Activated naive CD8-positive, alpha-beta T cell treated with anti-CD3 and anti-CD28 coated beads, Interleukin-2, amount 10 ng/mL, durations not matched to agents 7 days and 5 days (primary cell): ENCODE measurements around the gene HMX1. TPM values are rescaled to one million over a fixed set of nuclear protein-coding genes. Genes with fewer than 3 reads are reported as not detected.

Source experiments
- ATAC-seq: fragments of 150-1000 bp; cut with Tn5 transposase; one replicate; pipeline ENCODE4 v1.10.0; 2021; ENCODE audit warnings: low read depth, moderate library complexity
- POLR2A ChIA-PET: fragments of 350-600 bp; sonication (Branson Sonifier 250); formaldehyde crosslinking; loops from one replicate; lab custom pipeline; 2021; ENCODE audit warnings: antibody characterized with exemption; lab: Charles Lee
- DNase-seq: peaks from one replicate; pipeline ENCODE4 v3.0.0; 2021
- H3K27ac Mint-ChIP-seq: one replicate; pipeline ENCODE4 v1.8.0; 2022; ENCODE audit warnings: mild to moderate bottlenecking, mixed read lengths
- H3K27me3 Mint-ChIP-seq: one replicate; pipeline ENCODE4 v1.8.0; 2022; ENCODE audit warnings: mild to moderate bottlenecking, moderate library complexity, mixed read lengths
- H3K36me3 Mint-ChIP-seq: one replicate; pipeline ENCODE4 v1.8.0; 2021; ENCODE audit warnings: mild to moderate bottlenecking, mixed read lengths
- H3K4me1 Mint-ChIP-seq: one replicate; pipeline ENCODE4 v1.8.0; 2021; ENCODE audit warnings: mixed read lengths
- H3K4me3 Mint-ChIP-seq: one replicate; pipeline ENCODE4 v1.8.0; 2022; ENCODE audit warnings: mild to moderate bottlenecking, moderate library complexity, mixed read lengths
- H3K9me3 Mint-ChIP-seq: one replicate; pipeline ENCODE4 v1.8.0; 2021; ENCODE audit warnings: mixed read lengths
- total RNA-seq, 2 experiments: library from RNA; stranded (reverse); gene quantifications; one replicate each; pipeline ENCODE4 v1.2.3, GENCODE V29; 2021

HMX1 gene
- total RNA-seq, 2 experiments from 2014 or later: not detected

DNA sequence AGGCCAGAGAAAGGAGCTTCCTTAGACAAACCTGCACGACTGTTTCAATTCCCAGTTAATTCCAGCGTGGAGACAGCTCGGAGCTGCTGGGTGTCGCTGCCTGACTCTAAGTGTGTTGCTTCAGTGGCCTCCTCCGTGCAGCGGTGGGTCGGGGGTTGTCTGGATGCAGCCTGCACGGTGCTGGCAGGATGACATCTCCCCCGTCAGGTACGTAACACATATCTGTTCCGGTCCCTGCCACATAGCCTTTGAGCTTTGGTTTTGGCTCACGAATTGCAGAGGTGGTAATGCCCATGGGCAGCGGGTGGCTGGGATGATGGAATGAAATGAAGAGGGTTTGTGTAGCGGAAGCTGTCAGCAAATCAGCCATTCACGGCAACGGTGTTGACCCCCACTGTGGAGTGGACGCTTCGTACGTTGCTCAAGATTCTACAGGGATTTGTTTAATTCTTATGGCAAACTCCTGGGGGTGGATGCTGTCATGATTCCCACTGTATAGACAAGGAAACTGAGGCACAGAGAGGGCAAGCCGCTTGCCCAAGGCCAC, 33.7 kb upstream of the HMX1 start:
- no peak overlapping the region for H3K27ac Mint-ChIP-seq
- H3K9me3 Mint-ChIP-seq: peaks cover 7% of the 10 kb centered on the region
- no peaks in the 10 kb centered on the region for H3K27me3 Mint-ChIP-seq
- no peaks in the 10 kb centered on the region for H3K4me1 Mint-ChIP-seq
- H3K36me3 Mint-ChIP-seq: no peaks in the 10 kb centered on the region
- ATAC-seq (no peak), DNase-seq (no peak)
- no peak overlapping the region for H3K4me3 Mint-ChIP-seq
- POLR2A ChIA-PET: no interaction called here

DNA sequence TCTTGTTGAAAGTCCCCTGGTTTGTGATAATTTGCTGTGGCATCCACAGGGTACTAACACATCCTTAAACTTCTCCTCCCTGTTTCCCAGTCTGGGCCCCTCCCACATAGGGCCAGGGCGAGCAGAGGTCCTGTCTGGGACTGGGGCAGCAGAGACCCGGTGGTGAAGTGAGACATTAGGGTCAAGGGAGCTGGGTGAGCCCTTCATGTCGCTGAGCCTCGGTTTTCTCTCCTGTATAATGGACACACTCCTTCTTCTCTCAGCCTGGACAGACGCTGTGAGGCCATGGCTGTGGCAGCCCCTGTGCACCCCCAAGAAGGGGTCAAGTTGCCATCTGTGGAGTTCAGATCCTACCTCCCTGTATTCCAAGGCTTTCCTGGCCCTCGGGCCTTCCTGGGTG, 33.0 kb upstream of the HMX1 start:
- no peak overlapping the region for H3K4me3 Mint-ChIP-seq
- ATAC-seq (no peak), DNase-seq (no peak)
- POLR2A ChIA-PET: no interaction called here
- H3K27me3 Mint-ChIP-seq: no peaks in the 10 kb centered on the region
- no peak overlapping the region for H3K27ac Mint-ChIP-seq
- H3K4me1 Mint-ChIP-seq: no peaks in the 10 kb centered on the region
- no peaks in the 10 kb centered on the region for H3K36me3 Mint-ChIP-seq
- peaks cover 8% of the 10 kb centered on the region for H3K9me3 Mint-ChIP-seq

DNA sequence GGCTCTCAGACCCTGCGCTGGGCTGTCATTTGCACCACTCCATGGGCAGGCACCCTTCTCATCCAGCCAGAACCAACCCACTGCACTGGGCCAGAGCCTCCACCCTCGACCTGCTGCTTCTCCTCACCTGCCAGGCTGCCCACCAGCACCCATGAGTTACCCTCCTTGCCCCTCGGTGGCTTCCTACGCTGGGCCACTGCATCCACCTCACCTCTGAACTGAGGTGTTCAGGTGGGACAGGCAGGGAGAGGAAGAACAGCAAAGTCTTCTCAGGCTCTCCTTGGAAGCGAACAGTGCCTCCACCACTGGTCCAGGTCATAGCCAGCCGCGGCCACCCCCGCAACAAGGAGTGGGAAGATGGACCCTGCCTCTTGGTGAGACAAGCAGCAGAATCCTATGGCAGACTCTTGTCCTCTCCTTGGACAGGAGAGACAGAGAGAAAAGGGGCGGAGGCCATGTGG, 32.4 kb upstream of the HMX1 start:
- H3K27me3 Mint-ChIP-seq: no peaks in the 10 kb centered on the region
- POLR2A ChIA-PET: no interaction called here
- H3K4me1 Mint-ChIP-seq: no peaks in the 10 kb centered on the region
- H3K9me3 Mint-ChIP-seq: peaks cover 8% of the 10 kb centered on the region
- no peaks in the 10 kb centered on the region for H3K36me3 Mint-ChIP-seq
- H3K4me3 Mint-ChIP-seq: no peak overlapping the region
- no peak overlapping the region for H3K27ac Mint-ChIP-seq
- DNase-seq (no peak), ATAC-seq (no peak)

DNA sequence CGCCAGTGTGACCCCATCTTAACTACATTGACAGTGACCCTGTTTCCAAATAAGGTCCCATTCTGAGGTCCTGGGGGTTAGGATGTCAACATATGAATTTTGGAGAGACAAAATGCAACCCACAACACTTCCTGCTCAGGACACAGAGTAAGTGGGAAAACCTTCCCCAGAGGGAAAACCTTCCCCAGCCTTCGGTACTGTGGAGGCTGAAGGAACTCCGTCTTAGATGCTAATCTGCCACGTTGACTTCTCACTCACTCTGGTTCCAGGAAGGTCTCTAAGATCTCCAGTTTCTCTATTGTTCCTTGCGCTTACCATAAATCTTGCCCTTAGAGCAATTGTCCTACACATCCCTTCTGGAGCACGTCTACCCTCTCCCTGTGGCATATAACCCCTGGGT, 29.7 kb upstream of the HMX1 start:
- Mint-ChIP-seq H3K4me1 (no peaks in the 10 kb centered on the region), H3K27ac (no peak overlapping the region), H3K27me3 (no peaks in the 10 kb centered on the region), H3K9me3 (peaks cover 8% of the 10 kb centered on the region), H3K4me3 (no peak overlapping the region), H3K36me3 (no peaks in the 10 kb centered on the region)
- ATAC-seq (no peak), DNase-seq (no peak)
- POLR2A ChIA-PET: no interaction called here

DNA sequence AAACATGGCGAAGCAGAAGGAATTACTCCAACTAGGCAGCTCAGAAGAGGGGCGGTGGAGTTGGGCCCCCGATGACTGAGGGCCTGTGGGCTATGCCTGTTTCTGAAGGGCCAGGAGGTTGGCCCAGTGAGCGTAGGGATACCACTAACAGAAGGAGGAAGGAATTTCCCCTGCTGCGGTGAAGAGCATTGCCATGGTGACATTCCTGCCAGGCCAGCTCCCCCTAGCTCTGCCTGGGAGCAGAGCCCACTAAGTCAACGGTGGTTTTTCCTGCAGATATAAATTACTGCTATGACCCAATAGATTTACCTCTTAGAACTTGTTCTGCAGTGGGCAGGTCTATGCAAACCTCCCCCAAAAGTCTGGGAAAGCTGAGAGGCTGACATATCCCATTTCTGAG, 28.9 kb upstream of the HMX1 start:
- H3K4me1 Mint-ChIP-seq: no peaks in the 10 kb centered on the region
- no peaks in the 10 kb centered on the region for H3K27me3 Mint-ChIP-seq
- no peak overlapping the region for H3K27ac Mint-ChIP-seq
- peaks cover 8% of the 10 kb centered on the region for H3K9me3 Mint-ChIP-seq
- POLR2A ChIA-PET: no interaction called here
- DNase-seq (no peak), ATAC-seq (no peak)
- no peaks in the 10 kb centered on the region for H3K36me3 Mint-ChIP-seq
- H3K4me3 Mint-ChIP-seq: no peak overlapping the region

DNA sequence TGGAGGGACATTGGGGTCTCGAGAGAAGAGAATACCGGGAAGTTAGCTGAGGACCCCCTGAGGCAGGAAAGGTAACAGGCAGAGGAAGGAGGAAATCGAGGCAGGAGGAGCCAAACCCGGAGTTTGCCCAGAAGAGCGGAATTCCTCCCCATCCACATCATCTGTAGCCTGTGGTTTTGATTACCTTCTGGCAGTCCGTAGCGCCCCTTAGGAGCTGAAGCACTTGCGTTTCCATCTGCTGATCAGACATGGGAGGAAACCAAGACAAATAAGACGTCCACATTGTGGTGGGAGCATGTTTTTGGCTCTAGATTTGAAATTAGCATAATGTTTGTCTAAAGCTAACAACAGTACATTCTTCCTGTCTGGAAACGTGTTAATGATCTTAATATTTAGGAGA, 26.8 kb upstream of the HMX1 start:
- DNase-seq (no peak), ATAC-seq (no peak)
- no peaks in the 10 kb centered on the region for H3K4me1 Mint-ChIP-seq
- no peak overlapping the region for H3K27ac Mint-ChIP-seq
- no peaks in the 10 kb centered on the region for H3K36me3 Mint-ChIP-seq
- POLR2A ChIA-PET: interaction anchor here (0.6 kb wide), 1 partner anchor 9 kb away, joined by 3 read pairs; no protein-coding TSS in a partner anchor
- H3K9me3 Mint-ChIP-seq: peaks cover 8% of the 10 kb centered on the region
- H3K4me3 Mint-ChIP-seq: no peak overlapping the region
- peaks cover 13% of the 10 kb centered on the region for H3K27me3 Mint-ChIP-seq

DNA sequence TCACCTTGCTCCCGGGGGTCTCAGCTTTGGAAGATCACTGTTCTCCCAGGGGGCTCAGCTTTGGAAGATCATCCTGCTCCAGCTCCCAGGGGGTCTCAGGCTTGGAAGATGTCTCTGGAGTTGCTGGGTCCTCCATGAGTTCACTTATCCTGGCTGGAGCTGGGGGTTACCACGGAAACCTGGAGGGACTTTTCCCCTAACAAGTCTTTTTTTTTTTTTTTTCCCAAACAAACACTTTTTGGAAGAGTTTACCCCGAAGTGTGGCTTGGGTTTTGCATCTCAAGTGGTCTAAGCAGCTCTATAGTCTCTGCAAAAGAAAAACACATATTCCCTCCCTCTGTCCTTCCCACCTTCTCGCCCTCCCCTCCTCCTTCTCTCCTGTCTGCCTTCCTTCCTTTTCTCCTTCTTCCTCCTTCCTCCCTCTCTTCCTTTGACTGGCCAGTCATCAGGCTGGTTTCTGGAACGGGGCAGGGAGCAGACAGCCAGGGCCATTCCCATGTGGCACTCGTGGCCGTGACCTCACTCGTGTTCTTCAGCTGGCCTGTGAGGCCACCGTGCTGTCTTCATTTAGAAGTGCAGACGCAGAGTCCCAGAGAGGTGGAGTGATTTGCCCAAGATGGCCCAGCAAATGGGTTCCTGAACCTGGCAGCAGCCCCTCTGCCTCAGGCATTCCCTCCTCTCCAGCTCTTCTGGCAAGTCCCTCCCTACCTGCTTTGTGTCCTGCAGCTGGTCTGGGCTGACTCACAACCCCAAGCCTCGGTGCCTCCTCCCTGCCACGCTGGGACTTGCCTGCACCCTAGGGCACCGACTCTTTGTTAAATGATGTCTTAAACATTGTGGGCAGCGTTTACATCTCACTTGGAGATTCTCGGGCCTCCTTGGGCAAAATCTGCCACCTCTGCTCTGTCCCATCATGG, 25.9 kb upstream of the HMX1 start:
- no peaks in the 10 kb centered on the region for H3K36me3 Mint-ChIP-seq
- no peak overlapping the region for H3K27ac Mint-ChIP-seq
- no peak overlapping the region for H3K4me3 Mint-ChIP-seq
- peaks cover 8% of the 10 kb centered on the region for H3K9me3 Mint-ChIP-seq
- DNase-seq: no peak
- no peaks in the 10 kb centered on the region for H3K4me1 Mint-ChIP-seq
- H3K27me3 Mint-ChIP-seq: peaks cover 14% of the 10 kb centered on the region
- no peak for ATAC-seq
- POLR2A ChIA-PET: interaction anchor here (0.6 kb wide), 1 partner anchor 8 kb away, joined by 3 read pairs; no protein-coding TSS in a partner anchor

DNA sequence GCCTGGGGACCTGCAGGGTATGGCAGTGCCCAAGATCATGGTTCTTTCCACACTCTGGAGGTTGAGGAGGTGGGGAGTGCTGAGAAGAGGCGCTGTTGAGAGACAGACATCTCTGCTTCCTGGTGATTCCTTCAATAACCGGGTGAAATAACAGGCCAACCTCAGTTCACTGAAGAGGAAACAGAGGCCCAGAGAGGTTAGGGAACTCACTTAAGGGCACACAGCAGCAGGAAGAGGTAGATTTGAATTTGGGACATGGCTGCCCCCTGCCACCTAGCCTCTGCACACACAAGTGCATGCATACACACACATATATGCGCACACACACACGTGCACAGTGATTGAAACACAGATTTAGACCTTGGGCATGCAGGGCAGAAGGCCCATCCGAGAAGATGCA, 24.9 kb upstream of the HMX1 start:
- peaks cover 3% of the 10 kb centered on the region for H3K9me3 Mint-ChIP-seq
- H3K36me3 Mint-ChIP-seq: no peaks in the 10 kb centered on the region
- peaks cover 18% of the 10 kb centered on the region for H3K27me3 Mint-ChIP-seq
- no peaks in the 10 kb centered on the region for H3K4me1 Mint-ChIP-seq
- DNase-seq (no peak), ATAC-seq (no peak)
- POLR2A ChIA-PET: no interaction called here
- H3K4me3 Mint-ChIP-seq: no peak overlapping the region
- H3K27ac Mint-ChIP-seq: no peak overlapping the region

DNA sequence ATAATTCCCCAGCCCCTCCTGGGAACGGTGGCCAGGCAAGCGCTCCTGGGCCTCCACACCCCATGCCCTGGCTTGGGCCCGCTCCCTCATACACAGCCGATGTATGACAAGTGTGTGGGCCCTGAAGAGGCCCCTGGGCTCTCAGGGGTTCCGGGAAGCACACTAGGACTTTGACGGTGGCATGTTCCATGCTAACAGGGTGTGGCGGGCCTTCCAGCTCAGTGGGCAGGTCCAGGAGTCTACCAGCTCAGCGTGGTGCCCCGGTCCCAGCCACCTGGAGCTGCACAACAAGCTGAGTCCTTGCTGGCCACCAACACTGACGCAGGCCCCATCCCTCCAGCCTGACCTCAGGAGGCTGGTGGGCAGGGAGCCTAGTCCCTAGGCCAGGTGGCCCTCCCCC, 24.4 kb upstream of the HMX1 start:
- no peaks in the 10 kb centered on the region for H3K36me3 Mint-ChIP-seq
- H3K27me3 Mint-ChIP-seq: peaks cover 22% of the 10 kb centered on the region
- no peak overlapping the region for H3K27ac Mint-ChIP-seq
- H3K4me1 Mint-ChIP-seq: no peaks in the 10 kb centered on the region
- POLR2A ChIA-PET: no interaction called here
- H3K9me3 Mint-ChIP-seq: peaks cover 2% of the 10 kb centered on the region
- no peak for DNase-seq
- ATAC-seq: no peak
- no peak overlapping the region for H3K4me3 Mint-ChIP-seq

DNA sequence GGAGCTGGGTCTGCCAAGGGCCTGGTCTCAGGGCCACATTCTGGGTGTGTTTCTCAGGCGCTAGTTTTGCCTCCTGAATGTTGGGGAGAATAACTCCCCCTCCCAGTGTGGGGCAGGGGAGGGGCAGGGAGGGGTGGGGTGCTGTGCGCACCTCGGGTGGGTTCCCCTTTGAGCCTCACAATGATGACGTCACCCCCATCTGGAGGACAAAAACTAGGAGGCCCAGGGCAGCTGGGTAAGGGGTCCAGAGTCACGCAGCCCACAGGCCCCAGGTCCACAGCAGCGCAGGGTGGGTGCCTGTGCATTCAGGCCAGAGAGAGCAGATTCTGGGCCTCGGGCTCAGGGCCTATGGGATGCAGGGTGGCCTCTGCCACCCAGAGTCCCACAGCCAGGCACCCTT, 23.7 kb upstream of the HMX1 start:
- no peaks in the 10 kb centered on the region for H3K36me3 Mint-ChIP-seq
- peaks cover 29% of the 10 kb centered on the region for H3K27me3 Mint-ChIP-seq
- DNase-seq (no peak), ATAC-seq (no peak)
- POLR2A ChIA-PET: no interaction called here
- H3K9me3 Mint-ChIP-seq: peaks cover 2% of the 10 kb centered on the region
- H3K27ac Mint-ChIP-seq: no peak overlapping the region
- H3K4me3 Mint-ChIP-seq: no peak overlapping the region
- H3K4me1 Mint-ChIP-seq: no peaks in the 10 kb centered on the region

DNA sequence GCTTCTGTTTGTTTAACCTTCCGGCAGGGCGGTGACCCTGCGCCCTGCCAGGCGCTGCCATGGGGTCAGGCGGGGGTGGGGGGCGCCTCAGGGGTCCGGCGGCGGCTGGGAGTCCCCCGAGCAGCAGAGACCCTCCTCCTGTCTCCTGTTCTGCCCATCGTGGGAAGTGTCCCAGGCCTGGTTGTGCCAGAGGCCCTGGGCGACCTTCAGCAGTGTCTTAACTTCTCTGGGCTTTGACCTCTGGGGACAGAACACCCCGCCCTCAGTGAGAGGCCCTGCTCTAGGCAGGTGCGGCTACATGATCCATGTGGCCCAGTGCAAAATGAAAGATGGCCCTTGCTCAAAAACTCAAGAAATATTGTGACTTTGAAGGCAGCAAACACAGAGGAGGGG, 22.8 kb upstream of the HMX1 start:
- H3K9me3 Mint-ChIP-seq: no peaks in the 10 kb centered on the region
- POLR2A ChIA-PET: no interaction called here
- ATAC-seq (no peak), DNase-seq (no peak)
- H3K36me3 Mint-ChIP-seq: no peaks in the 10 kb centered on the region
- H3K4me1 Mint-ChIP-seq: no peaks in the 10 kb centered on the region
- H3K4me3 Mint-ChIP-seq: no peak overlapping the region
- H3K27me3 Mint-ChIP-seq: peaks cover 34% of the 10 kb centered on the region
- H3K27ac Mint-ChIP-seq: no peak overlapping the region

DNA sequence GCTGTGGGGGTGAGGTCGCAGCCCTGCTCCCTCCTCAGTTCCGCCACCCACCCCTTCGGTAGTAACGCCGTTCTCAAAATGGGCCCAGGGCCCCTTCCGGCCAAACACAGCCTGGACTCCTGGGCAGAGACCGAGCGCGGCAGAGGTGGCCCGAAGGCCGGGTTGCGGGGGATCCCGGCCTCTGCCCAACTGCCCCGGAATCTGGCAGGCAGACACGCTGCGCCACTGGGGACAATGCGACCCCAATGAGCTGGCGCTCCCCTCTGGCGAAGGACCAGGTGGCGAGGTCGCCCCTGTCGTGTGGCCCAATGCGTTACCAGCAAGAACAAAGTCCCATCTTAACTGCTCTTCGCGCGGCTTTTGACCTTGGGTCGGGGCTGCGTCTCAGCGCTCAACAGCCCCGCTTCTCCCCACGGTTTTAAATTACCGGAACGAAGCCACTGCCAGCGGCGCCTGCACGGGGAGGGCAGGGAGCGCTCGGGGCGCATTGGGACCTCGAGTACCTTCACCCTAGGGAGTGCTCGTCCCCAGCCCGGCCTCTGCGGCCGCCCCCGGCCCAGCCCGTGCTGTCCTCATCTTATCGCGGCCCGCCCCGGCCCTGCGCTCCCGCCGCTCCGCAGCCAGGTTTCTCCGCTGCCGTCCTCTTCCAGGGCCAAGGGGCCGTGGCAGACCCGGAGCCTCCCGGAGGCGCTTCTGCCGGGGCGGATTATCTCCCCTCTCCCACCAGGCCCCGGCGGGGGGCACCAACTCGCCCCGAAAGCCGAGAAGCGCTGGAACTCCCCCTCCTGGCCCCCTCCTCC, 22.2 kb upstream of the HMX1 start:
- H3K36me3 Mint-ChIP-seq: no peaks in the 10 kb centered on the region
- no peak overlapping the region for H3K4me3 Mint-ChIP-seq
- ATAC-seq: no peak
- POLR2A ChIA-PET: no interaction called here
- H3K27me3 Mint-ChIP-seq: peaks cover 39% of the 10 kb centered on the region
- no peak overlapping the region for H3K27ac Mint-ChIP-seq
- H3K4me1 Mint-ChIP-seq: no peaks in the 10 kb centered on the region
- no peak for DNase-seq
- no peaks in the 10 kb centered on the region for H3K9me3 Mint-ChIP-seq

DNA sequence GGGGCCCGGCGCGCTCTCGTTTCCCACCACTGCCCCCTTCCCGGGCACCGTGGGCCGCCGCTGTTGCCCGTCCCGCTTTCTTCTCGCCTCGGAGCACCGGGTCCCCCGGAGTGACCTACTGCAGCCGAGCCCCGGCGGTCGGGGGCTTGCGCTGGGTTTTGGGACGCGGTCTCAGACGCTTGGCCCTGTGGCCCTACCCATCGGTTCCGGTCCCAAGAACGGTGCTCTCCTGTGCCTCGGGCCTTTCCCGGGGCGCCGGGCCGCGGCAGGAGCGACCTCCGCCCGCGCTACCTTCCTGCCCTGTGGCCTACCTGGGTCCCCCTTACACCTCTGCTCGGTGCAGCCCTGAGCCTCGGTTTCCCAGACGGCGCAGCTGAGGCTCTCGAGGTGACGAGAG, 21.6 kb upstream of the HMX1 start:
- Mint-ChIP-seq H3K27me3 (peaks cover 39% of the 10 kb centered on the region), H3K36me3 (no peaks in the 10 kb centered on the region), H3K4me3 (no peak overlapping the region), H3K27ac (no peak overlapping the region), H3K9me3 (no peaks in the 10 kb centered on the region), H3K4me1 (no peaks in the 10 kb centered on the region)
- POLR2A ChIA-PET: no interaction called here
- ATAC-seq (no peak), DNase-seq (no peak)
